NCI-H2227 treated with DMSO at 0.1 percent for 48 hours (cell line): ENCODE results near the gene PDE9A.

Source experiments
- DNase-seq: peaks from one replicate; lab custom pipeline; 2025; lab: John Stamatoyannopoulos, UW

PDE9A gene

GRCh38 chr21:42658320-42659105 lies 5.1 kb downstream of the PDE9A start:
- DNase-seq, result no peak

- DNase-seq, result no peak
Observed at GRCh38 chr21:42659416-42660117, 6.1 kb downstream of the PDE9A start.

DNA sequence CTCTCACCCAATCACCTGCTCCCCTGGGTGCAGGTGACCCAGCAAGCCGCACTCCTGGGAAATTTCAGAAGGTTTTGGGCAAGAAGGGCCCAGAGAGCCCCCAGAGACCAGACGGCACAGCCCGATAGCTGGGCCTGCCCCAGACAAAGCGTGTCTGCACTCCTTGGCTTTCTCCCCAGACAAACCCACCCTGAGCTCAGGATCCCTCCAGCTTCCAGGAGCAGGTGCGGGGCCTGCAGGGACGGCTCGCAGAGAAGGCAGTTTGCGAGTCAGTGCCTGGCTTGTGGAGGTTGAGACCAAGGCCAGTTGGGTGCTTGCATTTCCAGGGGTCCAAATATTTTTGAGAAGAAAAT lies 6.7 kb downstream of the PDE9A start:
- no peak for DNase-seq

DNA sequence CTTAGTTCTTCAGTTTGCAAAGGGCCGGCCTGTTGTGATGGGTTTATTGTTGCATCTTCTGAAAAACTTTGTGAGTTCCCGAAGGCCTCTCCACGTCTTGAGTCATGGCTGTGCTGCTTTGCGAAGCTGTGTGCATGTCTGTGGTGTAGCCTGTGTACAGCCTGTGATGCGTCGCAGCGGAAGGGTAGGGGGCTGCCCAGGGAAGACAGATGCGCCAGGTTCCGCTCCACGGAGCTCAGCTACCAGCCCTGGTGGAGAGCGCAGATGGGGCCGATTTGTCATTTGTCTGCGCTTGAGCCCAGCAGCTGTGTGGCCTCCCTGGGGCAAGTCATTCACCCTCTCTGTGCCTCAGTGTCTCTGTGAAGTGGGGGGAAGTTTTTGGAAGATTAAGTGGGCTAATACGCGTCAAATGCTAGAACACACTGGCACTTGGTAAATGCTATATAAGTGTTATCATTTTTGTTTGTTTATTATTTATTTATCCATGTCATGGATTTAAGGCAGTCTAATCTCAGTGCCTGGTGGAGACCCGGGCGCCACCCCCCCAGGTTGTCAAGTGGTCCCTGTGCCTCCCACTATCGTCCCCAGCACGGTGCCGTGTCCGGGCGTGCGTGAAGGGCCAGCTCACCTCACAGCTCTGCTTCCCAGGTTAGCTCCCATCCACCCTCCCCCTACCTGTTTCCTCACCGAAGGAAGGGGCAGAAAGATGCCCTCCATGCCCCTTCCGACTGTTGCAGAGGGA lies 8.4 kb downstream of the PDE9A start:
- no peak for DNase-seq

DNA sequence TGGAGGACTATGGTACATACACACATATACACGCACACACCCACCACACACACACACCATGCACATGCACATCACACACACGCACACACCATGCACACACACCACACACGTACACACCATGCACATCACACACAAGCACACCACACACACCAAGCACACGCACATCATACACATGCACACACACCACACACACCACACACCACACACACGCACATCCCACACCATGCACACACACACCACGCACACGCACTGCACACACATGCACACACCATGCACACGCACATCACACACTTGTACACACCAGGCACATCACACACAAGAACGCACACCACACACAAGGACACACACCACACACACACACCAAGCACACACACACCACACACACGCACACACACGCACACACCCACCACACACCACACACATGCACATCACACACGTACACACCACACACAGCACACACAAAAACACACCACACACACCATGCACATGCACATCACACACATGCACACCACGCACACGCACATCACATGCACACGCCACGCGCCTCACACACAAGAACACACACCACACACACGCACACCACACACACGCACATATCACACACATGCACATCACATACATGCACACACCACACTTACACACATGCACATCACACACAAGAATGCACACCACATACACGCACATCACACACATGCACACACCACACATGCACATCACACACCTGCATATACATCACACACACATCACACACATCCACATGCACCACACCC lies 9.2 kb downstream of the PDE9A start:
- DNase-seq, result no peak

GRCh38 chr21:42663200-42663750 lies 9.9 kb downstream of the PDE9A start:
- no peak for DNase-seq

GRCh38 chr21:42663860-42664535 lies 10.6 kb downstream of the PDE9A start:
- no peak for DNase-seq

DNA sequence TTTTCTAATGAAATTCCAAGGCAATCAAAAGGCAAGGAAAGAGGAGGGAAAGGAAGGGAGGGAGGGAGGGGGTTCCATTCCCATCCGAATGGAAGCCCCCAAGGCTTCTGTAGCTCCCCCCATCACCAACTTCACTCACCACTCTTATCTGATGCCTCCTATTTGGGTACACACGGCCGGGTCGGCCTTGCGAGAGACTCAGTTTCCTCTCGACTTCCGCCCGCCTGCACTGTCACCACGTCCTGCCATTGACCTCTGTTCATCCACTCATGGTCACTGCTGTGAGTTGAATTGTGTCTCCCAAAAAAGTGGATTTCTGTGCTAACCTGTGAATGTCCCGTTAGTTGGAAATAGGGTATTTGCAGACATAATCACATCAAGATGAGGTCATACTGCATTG lies 11.2 kb downstream of the PDE9A start:
- no peak for DNase-seq

- no peak for DNase-seq
Observed at GRCh38 chr21:42665026-42665425, 11.6 kb downstream of the PDE9A start.

DNA sequence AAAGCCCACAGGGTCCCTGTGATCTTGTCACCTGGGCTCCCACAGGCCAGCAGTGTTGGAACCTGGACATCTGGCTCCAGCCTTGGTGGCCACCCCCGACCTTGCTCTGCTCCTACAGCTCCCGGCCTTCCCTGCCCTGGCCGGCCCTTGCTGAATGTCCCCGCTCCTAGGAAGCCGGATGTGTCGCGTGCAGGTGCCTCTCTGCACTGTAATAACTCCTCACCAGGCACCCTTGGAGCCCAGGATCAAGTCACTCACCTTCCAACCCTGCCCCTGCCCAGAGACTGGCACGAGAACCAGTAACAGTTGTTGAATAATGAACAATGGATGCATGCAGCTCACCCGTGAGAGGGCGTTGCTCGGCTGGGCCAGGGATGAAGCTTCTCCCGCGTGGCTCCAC lies 12.1 kb downstream of the PDE9A start:
- no peak for DNase-seq

DNA sequence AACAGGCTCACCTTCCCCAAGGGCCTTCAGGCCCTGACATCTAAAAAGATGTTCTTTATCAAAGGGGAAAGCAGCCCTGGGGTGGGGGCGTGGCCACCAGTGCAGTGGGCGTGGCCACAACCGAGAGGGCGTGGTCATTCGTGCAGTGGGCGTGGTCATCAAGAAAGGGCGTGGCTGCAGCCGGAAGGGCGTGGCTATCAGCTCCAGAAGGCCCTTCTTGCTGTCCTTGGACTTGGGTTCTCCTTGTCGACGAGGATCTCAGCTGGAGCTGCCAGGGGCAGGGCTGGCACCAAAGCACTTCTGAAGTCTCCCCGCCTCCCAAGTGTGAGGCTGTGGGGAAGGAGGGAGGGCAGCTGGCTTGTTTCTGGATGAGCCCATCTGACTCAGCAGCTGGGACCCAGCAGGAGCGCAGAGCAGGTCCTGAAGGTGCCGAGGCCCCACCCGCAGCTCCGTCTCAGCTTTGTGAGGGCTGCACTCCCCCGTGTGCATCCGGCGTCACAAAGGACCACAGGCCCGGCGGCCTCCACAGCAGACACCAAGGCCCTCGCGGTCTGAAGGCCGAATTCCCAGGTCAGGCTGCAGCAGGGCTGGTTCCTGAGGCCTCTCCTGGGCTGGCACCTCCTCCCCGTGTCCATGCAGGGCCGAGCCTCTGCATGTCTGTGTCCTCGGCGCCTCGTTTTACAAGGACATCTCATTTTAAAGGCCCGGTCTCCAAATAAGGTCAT lies 12.8 kb downstream of the PDE9A start:
- DNase-seq, result no peak

- DNase-seq, result no peak
Observed at GRCh38 chr21:42666925-42667324, 13.5 kb downstream of the PDE9A start.

DNA sequence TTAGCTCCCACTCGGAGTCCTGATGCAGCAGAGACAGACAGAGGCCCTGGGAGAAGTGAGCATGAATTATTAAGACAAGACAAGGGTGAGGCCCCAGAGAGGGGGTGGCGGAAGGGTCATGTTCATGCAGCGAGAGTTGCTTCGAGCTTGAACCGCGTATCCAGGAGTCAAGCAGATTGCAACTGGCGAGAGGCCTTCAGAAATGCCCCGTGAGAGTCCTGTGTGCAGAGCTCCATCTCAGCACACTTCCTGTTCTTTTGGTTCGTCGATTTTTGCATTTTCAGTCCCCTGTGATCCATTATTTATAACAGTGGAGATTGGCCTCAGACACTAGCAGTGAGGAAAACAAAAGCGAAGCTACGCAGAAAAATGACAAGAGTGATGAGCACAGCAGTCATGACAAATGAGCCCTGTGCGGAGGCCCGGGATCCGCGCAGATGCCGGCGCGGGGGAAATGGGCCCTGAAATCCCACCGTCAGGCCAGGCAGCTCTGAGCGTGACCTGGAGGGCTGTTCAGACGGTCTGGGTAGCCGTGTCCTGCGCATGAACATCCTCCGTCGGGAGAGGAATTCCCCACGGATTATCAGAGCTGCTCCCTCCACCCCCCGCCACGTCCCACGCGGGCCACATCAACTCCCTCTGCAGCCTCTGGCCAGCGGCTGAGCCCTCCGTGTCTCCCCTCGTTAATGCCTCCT lies 15.0 kb downstream of the PDE9A start:
- DNase-seq, result no peak

DNA sequence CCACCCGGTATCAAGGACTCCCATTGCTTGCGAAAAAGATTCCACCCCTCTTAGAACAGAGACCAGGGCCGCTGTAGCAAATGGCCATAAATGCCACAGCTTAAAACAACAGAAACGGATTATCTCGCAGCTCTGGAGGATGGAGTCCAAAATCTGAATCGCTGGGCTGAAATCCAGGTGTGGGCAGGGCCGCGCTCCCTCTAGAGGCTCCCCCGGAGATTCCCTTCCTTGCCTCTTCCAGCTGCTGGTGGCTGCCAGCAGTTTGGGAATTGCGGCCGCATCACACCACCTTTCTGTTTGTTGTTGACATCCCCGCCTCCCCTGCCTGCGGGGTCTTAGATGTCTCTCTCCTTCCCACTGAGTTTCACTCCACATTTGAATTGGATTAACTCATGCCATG lies 15.6 kb downstream of the PDE9A start:
- no peak for DNase-seq

DNA sequence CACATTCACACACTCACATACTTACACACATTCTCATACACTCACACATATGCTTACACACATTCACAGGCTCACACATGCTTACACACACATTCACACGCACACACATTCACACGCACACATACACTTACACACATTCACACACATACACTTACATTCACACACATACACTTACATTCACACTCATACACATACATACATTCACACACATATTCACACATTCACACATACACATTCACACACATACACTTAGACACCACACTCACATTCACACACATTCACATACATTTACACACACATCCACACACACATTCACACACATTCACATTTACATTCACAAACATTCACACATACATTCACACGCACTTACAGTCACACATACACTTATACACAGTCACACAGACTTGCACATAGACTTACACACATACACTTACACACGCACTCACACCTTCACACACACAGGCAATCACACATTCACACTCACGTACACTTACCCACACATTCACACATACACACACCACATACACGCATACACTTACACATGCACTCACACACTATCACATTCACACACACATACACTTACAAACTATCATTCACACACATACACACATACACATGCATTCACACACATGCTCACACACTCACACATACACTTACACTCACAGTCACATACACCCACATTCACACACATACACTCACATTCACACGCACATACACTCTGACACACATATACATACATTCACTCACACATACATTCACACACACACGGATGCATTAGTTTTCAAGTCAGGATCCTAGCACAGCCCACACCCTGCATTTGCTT lies 16.8 kb downstream of the PDE9A start:
- DNase-seq, result no peak

DNA sequence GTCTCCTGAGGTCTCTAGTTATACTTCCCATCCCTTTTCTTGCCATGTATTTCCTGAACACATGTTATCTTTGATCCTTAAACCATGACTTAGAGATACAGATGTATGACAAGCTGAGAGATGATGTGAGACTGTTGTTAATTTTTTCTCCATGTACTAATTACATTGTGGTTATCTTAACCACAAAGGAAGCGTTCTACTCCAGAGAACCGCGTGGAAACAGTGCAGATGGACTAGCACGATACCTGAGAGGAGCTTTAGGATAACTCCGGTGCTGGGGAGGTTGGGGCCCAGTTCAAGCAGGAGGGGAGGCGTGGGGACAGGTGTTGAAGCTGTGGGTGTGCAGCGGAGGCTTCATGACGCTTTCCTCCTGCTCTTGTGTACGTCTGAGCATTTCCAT lies 17.5 kb downstream of the PDE9A start:
- no peak for DNase-seq

DNA sequence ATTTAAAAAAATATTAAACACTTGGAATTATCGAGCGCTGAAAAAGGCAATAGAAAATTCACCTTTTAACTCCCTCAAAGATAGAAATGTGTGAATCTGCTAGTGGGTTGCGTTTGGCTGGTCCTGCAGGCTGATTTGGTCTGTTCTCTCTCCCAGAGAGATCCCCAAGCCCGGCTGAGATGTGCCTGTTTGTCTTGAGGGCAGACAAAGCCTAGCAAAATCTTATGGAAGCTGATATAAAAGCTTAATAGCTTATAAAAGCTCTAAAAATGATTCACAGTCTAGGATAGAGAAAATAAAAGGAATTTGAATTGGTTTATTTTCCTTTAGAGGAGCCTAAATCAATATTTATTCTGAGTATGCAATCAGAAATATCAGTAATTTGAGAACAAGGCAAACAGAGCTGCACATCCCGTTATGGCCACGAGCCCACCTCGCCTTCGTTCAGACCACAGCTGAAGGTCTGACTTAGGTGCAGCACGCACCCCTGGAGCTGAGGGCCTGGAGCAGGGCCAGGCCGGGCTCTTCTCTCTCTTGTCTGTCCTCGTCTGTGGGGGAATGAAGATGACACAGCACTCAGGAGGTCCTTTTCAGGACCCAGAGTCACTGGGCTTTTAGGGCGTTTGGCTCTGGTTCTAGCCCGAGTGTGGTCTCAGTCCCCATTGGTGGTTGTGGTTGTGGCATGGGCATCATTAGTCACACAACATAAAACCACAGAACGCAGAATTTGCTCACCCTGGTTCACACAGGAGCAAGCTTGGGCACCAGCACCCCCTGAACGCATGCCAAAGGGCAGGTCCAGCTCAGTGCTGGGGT lies 18.6 kb downstream of the PDE9A start:
- no peak for DNase-seq

DNA sequence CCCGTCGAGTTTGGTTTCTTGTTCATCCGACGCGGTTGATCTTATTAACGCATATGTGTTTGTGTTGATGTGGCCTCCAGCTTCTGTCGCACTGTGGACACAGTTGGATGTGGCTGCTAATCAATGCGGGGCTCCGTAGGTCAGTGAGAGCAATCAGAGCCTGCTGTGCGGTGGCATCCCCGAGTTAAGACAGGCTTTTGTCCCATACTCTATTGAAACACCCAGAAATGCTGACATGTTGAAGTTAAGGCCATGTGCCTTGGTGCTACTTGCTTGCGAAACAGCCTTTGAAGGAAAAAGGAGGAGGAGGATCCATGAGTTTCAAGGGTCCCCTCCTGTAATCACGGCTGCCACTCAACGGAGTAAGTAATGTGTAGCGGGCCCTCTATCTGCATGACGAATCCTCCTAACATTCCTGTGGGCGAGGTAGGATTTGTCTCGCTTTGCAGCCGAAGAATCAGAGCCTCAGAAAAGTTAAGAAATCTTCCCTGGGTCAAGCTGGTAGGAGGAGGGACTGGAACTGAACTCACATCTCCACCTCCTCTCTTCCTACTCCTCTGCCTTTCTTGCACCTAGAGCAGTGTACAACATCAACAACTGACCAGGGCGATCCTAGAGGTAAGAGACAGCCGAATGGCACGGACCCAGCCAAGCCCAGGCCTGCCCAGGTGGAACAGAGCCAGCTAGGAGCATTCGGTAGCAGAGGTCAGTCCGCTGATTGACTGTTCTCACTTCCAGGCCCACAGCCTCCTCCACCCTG lies 19.5 kb downstream of the PDE9A start:
- no peak for DNase-seq
